Transverse colon (tissue), 4 donors: ENCODE results near the gene CTTN. TPM values are rescaled to one million over a fixed set of nuclear protein-coding genes. Genes with fewer than 3 reads are reported as not detected.

ENCODE experiments used
- DNase-seq: peaks from one replicate; pipeline ENCODE4 v3.0.0-alpha.2; 2019
- H3K27ac ChIP-seq, 4 donors: fragments of 200-600 bp; sonication (generic); 2 replicates each; pipeline ENCODE4 v1.5.1; 2016 to 2018; ENCODE audit warnings: inconsistent platforms in 4 of 4
- H3K27me3 ChIP-seq: fragments of 200-600 bp; sonication (generic); 2 replicates; pipeline ENCODE4 v1.5.1; 2017; ENCODE audit warnings: inconsistent platforms
- H3K36me3 ChIP-seq, 4 donors: fragments of 200-600 bp; sonication (generic); 2 replicates each; pipeline ENCODE4 v1.5.1; 2017 to 2019; ENCODE audit warnings: inconsistent platforms in 4 of 4
- H3K4me1 ChIP-seq, 4 donors: fragments of 200-600 bp; sonication (generic); 2 replicates each; pipeline ENCODE4 v1.5.1; 2017 to 2020; ENCODE audit warnings: inconsistent platforms in 4 of 4
- H3K4me3 ChIP-seq, 4 donors: fragments of 200-600 bp; sonication (generic); 1 replicate in 1 of 4; 2 replicates in 3 of 4; pipeline versions ENCODE4 v1.5.1 to v1.6.1; 2017 to 2019; ENCODE audit warnings: inconsistent platforms in 4 of 4
- H3K9me3 ChIP-seq, 2 donors: fragments of 200-600 bp; sonication (generic); 2 replicates each; pipeline ENCODE4 v1.5.1; 2017 to 2019; ENCODE audit warnings: inconsistent platforms in 2 of 2
- CTCF ChIP-seq, 5 experiments: fragments of 200-600 bp in 3 of 5; fragments of 450-650 bp in 2 of 5; sonication (generic) in 3 of 5; IDR thresholded peaks; 1 replicate in 2 of 5; 2 replicates in 3 of 5; pipeline ENCODE4 v1.5.1; 2016 to 2017; ENCODE audit warnings: antibody characterized with exemption in 5 of 5, inconsistent platforms in 3 of 5, mild to moderate bottlenecking in 2 of 5, moderate library complexity in 1 of 5
- EP300 ChIP-seq: sonication (generic); formaldehyde crosslinking; IDR thresholded peaks from one replicate; pipeline ENCODE4 v1.6.1; 2017; ENCODE audit warnings: antibody characterized with exemption, low read depth
- POLR2A ChIP-seq: fragments of 450-650 bp; IDR thresholded peaks from one replicate; pipeline ENCODE4 v1.6.1; 2016; ENCODE audit warnings: antibody characterized with exemption, mild to moderate bottlenecking, moderate library complexity
- POLR2AphosphoS5 ChIP-seq, 3 donors: sonication (generic); formaldehyde crosslinking; IDR thresholded peaks; one replicate each; pipeline ENCODE4 v1.6.1; 2016; ENCODE audit warnings: antibody characterized with exemption in 3 of 3
- WGBS, 2 donors: methylation state at CpG; one replicate each; pipeline ENCODE4 v1.1.5; 2018; ENCODE audit warnings: low coverage in 1 of 2; 5-methylcytosine and 5-hydroxymethylcytosine counted together
- in situ Hi-C, 4 donors: fragments of 200-750 bp; cut with MboI; loops; one replicate each; pipeline versions ENCODE4 v1.15.0 to v1.15.1; 2017; ENCODE audit warnings: low sequenced_read_pairs in 3 of 4, low pct_ligation_motif_present in 1 of 4, low pct_unique_long_range_greater_than_20kb in 1 of 4
- intact Hi-C: fragments of 100-400 bp; cut with DNase I; formaldehyde crosslinking; loops from one replicate; pipeline ENCODE4 v1.15.1; 2023; ENCODE audit warnings: low total_unique reads
- total RNA-seq, 4 donors: library from RNA; depleted of rRNA; stranded (reverse); fragments of >200 nt; gene quantifications; one replicate each; pipeline ENCODE4 v1.1.0, GENCODE V29; 2016

CTTN gene
- total RNA-seq, 4 donors from 2014 or later, result 203 to 449 (median 365) TPM

- Histone ChIP-seq H3K27me3 (no peaks in the 10 kb centered on the region), H3K4me1 (no peaks in the 10 kb centered on the region), H3K9me3 (no peaks in the 10 kb centered on the region), H3K36me3 (peaks cover 0 to 45% (median 18%) of the 10 kb centered on the region in 4 donors), H3K27ac (no peak overlapping the region), H3K4me3 (no peak overlapping the region)
- WGBS, 2 donors, result 93 to 94% methylated on average over 3 to 12 of the region's 12 CpGs
- TF ChIP-seq CTCF (IDR thresholded peaks at IDR 0.05), result no peak
- TF ChIP-seq EP300, result no peak
- TF ChIP-seq POLR2AphosphoS5 (IDR thresholded peaks at IDR 0.05), result no peak
- no peak for TF ChIP-seq POLR2A
- intact Hi-C loops (no loop called here), in situ Hi-C loops (no loop called here)
- no peak for DNase-seq
Observed at GRCh38 chr11:70376621-70377020, 21.7 kb upstream of the CTTN start.

- in situ Hi-C loops (no loop called here), intact Hi-C loops (no loop called here)
- Histone ChIP-seq H3K4me3 (no peak overlapping the region), H3K4me1 (peaks cover 0 to 8% (median 5%) of the 10 kb centered on the region in 4 donors), H3K27me3 (no peaks in the 10 kb centered on the region), H3K36me3 (peaks cover 0 to 40% (median 14%) of the 10 kb centered on the region in 4 donors), H3K27ac (no peak overlapping the region), H3K9me3 (no peaks in the 10 kb centered on the region)
- TF ChIP-seq EP300, result no peak
- TF ChIP-seq POLR2AphosphoS5 (IDR thresholded peaks at IDR 0.05), result no peak
- TF ChIP-seq POLR2A, result no peak
- TF ChIP-seq CTCF (IDR thresholded peaks at IDR 0.05), result no peak
- 91 to 92% methylated on average over 5 to 8 of the region's 8 CpGs for WGBS, 2 donors
- DNase-seq, result no peak
Observed at GRCh38 chr11:70377645-70378044, 20.7 kb upstream of the CTTN start.

- intact Hi-C loops, result no loop called here
- H3K9me3 ChIP-seq, result no peaks in the 10 kb centered on the region
- no peak for DNase-seq
- no peak overlapping the region for H3K4me3 ChIP-seq
- in situ Hi-C loops, result no loop called here
- no peaks in the 10 kb centered on the region for H3K27me3 ChIP-seq
- H3K4me1 ChIP-seq, result peaks cover 0 to 10% (median 6%) of the 10 kb centered on the region in 4 donors
- TF ChIP-seq POLR2A, result no peak
- no peak for TF ChIP-seq POLR2AphosphoS5 (IDR thresholded peaks at IDR 0.05)
- TF ChIP-seq CTCF (IDR thresholded peaks at IDR 0.05), result no peak
- TF ChIP-seq EP300, result no peak
- WGBS, 2 donors, result 75 to 87% methylated on average over 3 to 9 of the region's 9 CpGs
- no peak overlapping the region for H3K27ac ChIP-seq
- peaks cover 0 to 30% (median 9%) of the 10 kb centered on the region in 4 donors for H3K36me3 ChIP-seq
Observed at GRCh38 chr11:70378506-70379134, 19.7 kb upstream of the CTTN start.

GRCh38 chr11:70381350-70381749 lies 17.0 kb upstream of the CTTN start:
- H3K27ac ChIP-seq, result peak overlapping the region in 1 of 4 donors; percentile 15
- H3K9me3 ChIP-seq, result no peaks in the 10 kb centered on the region
- peaks cover 0 to 11% (median 7%) of the 10 kb centered on the region in 4 donors for H3K4me1 ChIP-seq
- no peak for TF ChIP-seq CTCF (IDR thresholded peaks at IDR 0.05)
- TF ChIP-seq POLR2A, result no peak
- TF ChIP-seq EP300, result no peak
- no peak for TF ChIP-seq POLR2AphosphoS5 (IDR thresholded peaks at IDR 0.05)
- intact Hi-C loops (no loop called here), in situ Hi-C loops (no loop called here)
- H3K4me3 ChIP-seq, result no peak overlapping the region
- DNase-seq, result no peak
- peaks cover 0 to 16% (median 7%) of the 10 kb centered on the region in 4 donors for H3K36me3 ChIP-seq
- H3K27me3 ChIP-seq, result no peaks in the 10 kb centered on the region
- WGBS, 2 donors, result 89 to 95% methylated on average over 3 to 8 of the region's 8 CpGs
